K562 (cell line): ENCODE data around the gene DCPS. TPM values are rescaled to one million over a fixed set of nuclear protein-coding genes. Genes with fewer than 3 reads are reported as not detected.

Experiments used
- ATAC-seq: fragments of 200-7000 bp; cut with Tn5 transposase; 3 replicates; pipeline ENCODE4 v1.9.1; 2020; ENCODE audit warnings: moderate library complexity
- BruUV-seq: library from RNA; stranded (reverse); fragments of 400-500 nt; replicated peaks from 2 replicates; lab custom pipeline; 2021; lab: Mats Ljungman, UMichigan
- CTCF ChIA-PET: fragments of 300-600 bp; formaldehyde crosslinking; extraction: SDS; loops from one replicate; lab custom pipeline; 2021; ENCODE audit warnings: low intra/inter-chr PET ratio; lab: Yijun Ruan, JAX
- POLR2A ChIA-PET: fragments of 300-600, 350-650 bp; sonication (Branson Sonifier 250); formaldehyde crosslinking; extraction: SDS; loops from one replicate; lab custom pipeline; 2021; ENCODE audit warnings: antibody characterized with exemption, inconsistent platforms; lab: Yijun Ruan, JAX
- DNase-seq, 4 experiments: peaks; one replicate each; pipeline versions ENCODE4 v3.0.0 to v3.0.0-alpha.2; 2011 to 2018; ENCODE audit warnings: low spot score in 3 of 4, mixed read lengths in 3 of 4; ENCODE audit errors: extremely low read depth in 1 of 4
- FAIRE-seq: peaks from 2 replicates; lab custom pipeline; 2011; peaks lifted over from hg19 to GRCh38; lab: Jason Lieb, UNC
- H2AFZ ChIP-seq: 2 replicates; pipeline ENCODE4 v1.6.0; 2011; ENCODE audit warnings: low read depth, low read length, control low read depth, inconsistent platforms
- H3K27ac ChIP-seq: fragments of 200-600 bp; 3 replicates; pipeline ENCODE4 v1.8.0; 2011; ENCODE audit warnings: low read depth, mild to moderate bottlenecking, control low read depth, inconsistent platforms, low read length, moderate library complexity, mixed read lengths; ENCODE audit errors: extremely low read depth
- H3K27me3 ChIP-seq, 2 experiments: fragments of 300-600 bp in 1 of 2; 2 replicates in 1 of 2; 3 replicates in 1 of 2; pipeline versions ENCODE4 v1.6.0 to v1.8.0; 2011; ENCODE audit warnings: inconsistent platforms in 2 of 2, low read length in 2 of 2, mild to moderate bottlenecking in 1 of 2, mixed read lengths in 1 of 2, moderate library complexity in 1 of 2; ENCODE audit not compliant: control insufficient read depth in 2 of 2, insufficient read depth in 2 of 2
- H3K36me3 ChIP-seq: fragments of 300-600 bp; 3 replicates; pipeline ENCODE4 v1.8.0; 2011; ENCODE audit warnings: mild to moderate bottlenecking, low read length, inconsistent platforms; ENCODE audit not compliant: control insufficient read depth, insufficient read depth
- H3K4me1 ChIP-seq, 2 experiments: fragments of 200-600 bp in 1 of 2; replicated peaks in 1 of 2; 2 replicates in 1 of 2; 3 replicates in 1 of 2; pipeline versions ENCODE4 v1.5.1 to v1.8.0; 2011; ENCODE audit warnings: inconsistent platforms in 2 of 2, low read length in 2 of 2, mild to moderate bottlenecking in 1 of 2, mixed read lengths in 1 of 2, moderate library complexity in 1 of 2; ENCODE audit not compliant: control insufficient read depth in 2 of 2, insufficient read depth in 2 of 2
- H3K4me2 ChIP-seq: 2 replicates; pipeline ENCODE4 v1.6.1; 2011; ENCODE audit warnings: low read length, control low read depth, inconsistent platforms, mixed read lengths; ENCODE audit not compliant: insufficient read depth
- H3K4me3 ChIP-seq: fragments of 200-600 bp; sonication (generic), shearing (Covaris generic); 2 replicates; pipeline ENCODE4 v1.5.1; 2016; ENCODE audit warnings: control low read depth, inconsistent platforms
- H3K79me2 ChIP-seq: fragments of 200-600 bp; 3 replicates; pipeline ENCODE4 v1.8.0; 2011; ENCODE audit warnings: low read length, inconsistent platforms; ENCODE audit not compliant: control insufficient read depth, insufficient read depth
- H3K9ac ChIP-seq, 2 experiments: 2 replicates each; pipeline versions ENCODE4 v1.6.0 to v1.6.1; 2011; ENCODE audit warnings: low read depth in 2 of 2, low read length in 2 of 2, control low read depth in 1 of 2, inconsistent platforms in 1 of 2, mild to moderate bottlenecking in 1 of 2, mixed read lengths in 1 of 2; ENCODE audit not compliant: insufficient read depth in 1 of 2
- H3K9me1 ChIP-seq: one replicate; pipeline ENCODE4 v1.6.0; 2011; ENCODE audit warnings: inconsistent platforms, mild to moderate bottlenecking, low read length, moderate library complexity; ENCODE audit not compliant: control insufficient read depth, insufficient read depth
- H3K9me3 ChIP-seq: replicated peaks from 2 replicates; pipeline ENCODE4 v1.5.1; 2011; ENCODE audit warnings: low read depth, low read length, inconsistent platforms; ENCODE audit not compliant: control insufficient read depth, insufficient read depth
- H4K20me1 ChIP-seq: replicated peaks from 2 replicates; pipeline ENCODE4 v1.6.1; 2011; ENCODE audit warnings: low read length, inconsistent platforms, mixed read lengths; ENCODE audit not compliant: control insufficient read depth, insufficient read depth
- BMI1 ChIP-seq: fragments of 150-350 bp; IDR thresholded peaks from 2 replicates; pipeline ENCODE4 v1.6.1; 2014; ENCODE audit warnings: low read length
- BRCA1 ChIP-seq, 2 experiments: fragments of 450-650 bp in 1 of 2; sonication (generic) in 1 of 2; formaldehyde crosslinking in 1 of 2; IDR thresholded peaks; 2 replicates each; pipeline versions ENCODE4 v1.5.0 to v1.6.1; 2017 to 2020; ENCODE audit warnings: mild to moderate bottlenecking in 1 of 2, missing genetic modification reagents in 1 of 2
- CREB5 ChIP-seq: fragments of 250-450 bp; sonication (Bioruptor Pico); IDR thresholded peaks from 2 replicates; pipeline ENCODE4 v1.5.0; 2020; ENCODE audit warnings: mild to moderate bottlenecking
- ELF1 ChIP-seq: fragments of 200-800 bp; sonication (Bioruptor generic); IDR thresholded peaks from 2 replicates; pipeline ENCODE4 v1.6.1; 2016; ENCODE audit warnings: missing genetic modification characterization, missing compliant biosample characterization
- HMG20A ChIP-seq: fragments of 450-650 bp; formaldehyde crosslinking; conservative IDR thresholded peaks from 2 replicates; pipeline ENCODE4 v1.4.0; 2020; ENCODE audit warnings: mild to moderate bottlenecking, mixed read lengths
- KHSRP ChIP-seq: fragments of 450-650 bp; IDR thresholded peaks from 2 replicates; pipeline ENCODE4 v1.6.1; 2017
- PHF8 ChIP-seq: fragments of 200-600 bp; sonication (generic); IDR thresholded peaks from 2 replicates; pipeline ENCODE4 v1.6.1; 2012; ENCODE audit warnings: mixed run types, mild to moderate bottlenecking, inconsistent platforms, low read length, moderate library complexity, borderline replicate concordance
- PRDM10 ChIP-seq: fragments of 450-650 bp; IDR thresholded peaks from 2 replicates; pipeline ENCODE4 v1.6.1; 2018; ENCODE audit not compliant: partially characterized antibody
- SAFB2 ChIP-seq: fragments of 200-400 bp; formaldehyde crosslinking; IDR thresholded peaks from 2 replicates; pipeline ENCODE4 v1.6.1; 2018; ENCODE audit warnings: borderline replicate concordance, low read length, low read depth, moderate library complexity; ENCODE audit not compliant: severe bottlenecking
- SMARCC2 ChIP-seq: fragments of 450-650 bp; IDR thresholded peaks from 2 replicates; pipeline ENCODE4 v1.6.1; 2017; ENCODE audit warnings: antibody characterized with exemption, moderate library complexity, mild to moderate bottlenecking, low read depth
- TCF15 ChIP-seq: fragments of 250-450 bp; sonication (Bioruptor Pico); IDR thresholded peaks from 2 replicates; pipeline ENCODE4 v1.8.0; 2022; ENCODE audit warnings: moderate library complexity, mild to moderate bottlenecking, inconsistent platforms
- TSHZ1 ChIP-seq: fragments of 250-450 bp; sonication (Bioruptor Pico); IDR thresholded peaks from 2 replicates; pipeline ENCODE4 v1.4.0; 2020; ENCODE audit warnings: mild to moderate bottlenecking, moderate library complexity
- ZNF354B ChIP-seq: fragments of 250-450 bp; sonication (Bioruptor Pico); IDR thresholded peaks from 2 replicates; pipeline ENCODE4 v1.4.0; 2020
- WGBS: fragments of 100-300 bp; shearing (Covaris generic); methylation state at CpG from one replicate; pipeline ENCODE4 v1.1.6; 2016; ENCODE audit warnings: low coverage, mixed read lengths; ENCODE audit not compliant: insufficient coverage; ENCODE audit errors: missing lambda C conversion rate; 5-methylcytosine and 5-hydroxymethylcytosine counted together
- in situ Hi-C: fragments of 300-500 bp; cut with MboI; formaldehyde crosslinking; loops from 4 replicates; pipeline ENCODE4 v1.15.0; 2018; ENCODE audit warnings: inconsistent platforms, mixed read lengths
- intact Hi-C: fragments of 100-400 bp; cut with micrococcal nuclease; formaldehyde crosslinking; loops from 2 replicates; pipeline ENCODE4 v1.14.2; 2022
- polyA plus RNA-seq, 8 experiments: library from polyadenylated mRNA; depleted of rRNA in 4 of 8; stranded (reverse) in 5 of 8; unstranded in 3 of 8; fragments of >200 nt; fragmentation: Nextera tagmentation in 2 of 8; fragmentation: Illumina TruSeq in 1 of 8; extraction: Ambion mirVana in 2 of 8; extraction: Trizol in 1 of 8; gene quantifications; 2 replicates each; pipeline versions ENCODE4 v1.2.1 to v1.2.3, GENCODE V29; 2011 to 2014; ENCODE audit warnings: inconsistent platforms in 1 of 8, missing spikeins in 1 of 8
- total RNA-seq, 7 experiments: library from RNA; depleted of rRNA in 6 of 7; stranded (reverse); fragments of >200 nt in 6 of 7; fragmentation: Illumina TruSeq in 2 of 7; extraction: Trizol in 2 of 7; gene quantifications; 2 replicates each; pipeline versions ENCODE4 v1.2.1 to v1.2.3, GENCODE V29; 2011 to 2021; ENCODE audit warnings: low replicate concordance in 1 of 7

DCPS gene
- total and polyA plus RNA-seq, 9 of the 15 experiments (the other 6 are each of a cell fraction or from before 2014, with no cell fraction given), result 8.7 to 38.1 (median 17.9) TPM

GRCh38 chr11:126355324-126355925 is 51.6 kb downstream of the DCPS start, which contains the start of gene ST3GAL4:
TSS of gene ST3GAL4 (plus strand) at chr11:126355686. CDS start at chr11:126406156, 50,470 bp downstream.
- CTCF ChIA-PET, result no interaction called here
- Histone ChIP-seq H3K36me3 (peaks cover 22% of the 10 kb centered on the region), H4K20me1 (no peaks in the 10 kb centered on the region), H3K9me1 (no peaks in the 10 kb centered on the region), H3K4me3 (peak within 1 kb of the TSS; percentile 65), H3K9me3 (no peaks in the 10 kb centered on the region), H3K9ac (peak within 1 kb of the TSS; percentile 92 to 97), H2AFZ (peak within 1 kb of the TSS; percentile 93), H3K4me1 (peaks cover 47 to 59% of the 10 kb centered on the region in 2 experiments), H3K27me3 (no peaks in the 10 kb centered on the region), H3K4me2 (peak within 1 kb of the TSS; percentile 83), H3K27ac (peak within 1 kb of the TSS; percentile 91), H3K79me2 (peaks cover 53% of the 10 kb centered on the region)
- in situ Hi-C loops (no loop called here), intact Hi-C loops (loop anchor here (2.0 kb wide), 1 partner anchor 65 kb away; no protein-coding TSS in a partner anchor)
- no TSS peak for BruUV-seq
- POLR2A ChIA-PET, result interaction anchor here (0.9 to 1.4 kb wide), 3 partner anchors 8 to 21 kb away, joined by 3 to 5 read pairs (median 3); no protein-coding TSS in a partner anchor
- peak; percentile 83 for ATAC-seq
- 1% methylated on average over 16 of the region's 71 CpGs for WGBS
- peak; percentile 88 to 98 (median 96) for DNase-seq
- no peak for FAIRE-seq
- no peak for TF ChIP-seq SAFB2
- TF ChIP-seq TCF15, result no peak
- TF ChIP-seq CREB5 (CRISPR knock-in tag), result no peak
- no peak for TF ChIP-seq HMG20A
- TF ChIP-seq KHSRP, result no peak
- no peak for TF ChIP-seq PRDM10
- TF ChIP-seq ZNF354B (CRISPR knock-in tag), result no peak
- TF ChIP-seq SMARCC2, result no peak
- no peak for TF ChIP-seq TSHZ1 (CRISPR knock-in tag)
- no peak for TF ChIP-seq ELF1 (tag)
- TF ChIP-seq BRCA1 (IDR thresholded peaks at IDR 0.05), result no peak
- TF ChIP-seq BRCA1 (CRISPR knock-in tag; IDR thresholded peaks at IDR 0.05), result no peak
- peak; percentile 73; the same call in 1 of the 2 replicates for TF ChIP-seq PHF8
- TF ChIP-seq BMI1, result no peak
